Measurements from ENCODE around the gene WWOX. TPM values are rescaled to one million over a fixed set of nuclear protein-coding genes. Genes with fewer than 3 reads are reported as not detected.

The WWOX gene
- total RNA-seq, 1 donor from 2014 or later, result 11.2 TPM

GRCh38 chr16:78877114-78877655, 777.7 kb downstream of the WWOX start:
- no peak for ATAC-seq

GRCh38 chr16:78878570-78878969, 779.1 kb downstream of the WWOX start:
- no peak for ATAC-seq

GRCh38 chr16:78879011-78879410, 779.6 kb downstream of the WWOX start:
- ATAC-seq, result no peak

GRCh38 chr16:78882150-78882549, 782.7 kb downstream of the WWOX start:
- no peak for ATAC-seq

GRCh38 chr16:78882751-78883150, 783.3 kb downstream of the WWOX start:
- no peak for ATAC-seq

- ATAC-seq, result no peak
Measured at GRCh38 chr16:78884204-78884603, 784.8 kb downstream of the WWOX start.

- ATAC-seq, result no peak
Measured at GRCh38 chr16:78889346-78889745, 789.9 kb downstream of the WWOX start.

GRCh38 chr16:78890373-78890895, 791.0 kb downstream of the WWOX start:
- ATAC-seq, result no peak

GRCh38 chr16:78892951-78893733, 793.7 kb downstream of the WWOX start:
- ATAC-seq, result no peak

- ATAC-seq, result no peak
Measured at GRCh38 chr16:78894886-78895285, 795.4 kb downstream of the WWOX start.

- no peak for ATAC-seq
Measured at GRCh38 chr16:78895681-78896080, 796.2 kb downstream of the WWOX start.

GRCh38 chr16:78896280-78896679, 796.8 kb downstream of the WWOX start:
- ATAC-seq, result no peak

- no peak for ATAC-seq
Measured at GRCh38 chr16:78897299-78897698, 797.8 kb downstream of the WWOX start.

GRCh38 chr16:78900044-78900811, 800.8 kb downstream of the WWOX start:
- ATAC-seq, result no peak

- ATAC-seq, result no peak
Measured at GRCh38 chr16:78900966-78901365, 801.5 kb downstream of the WWOX start.

GRCh38 chr16:78902321-78902720, 802.9 kb downstream of the WWOX start:
- no peak for ATAC-seq

GRCh38 chr16:78903237-78903636, 803.8 kb downstream of the WWOX start:
- ATAC-seq, result no peak

- ATAC-seq, result no peak
Measured at GRCh38 chr16:78903843-78904242, 804.4 kb downstream of the WWOX start.

- no peak for ATAC-seq
Measured at GRCh38 chr16:78906135-78906534, 806.7 kb downstream of the WWOX start.

GRCh38 chr16:78909226-78909625, 809.8 kb downstream of the WWOX start:
- no peak for ATAC-seq

- ATAC-seq, result no peak
Measured at GRCh38 chr16:78915811-78916345, 816.4 kb downstream of the WWOX start.

GRCh38 chr16:78916928-78917545, 817.6 kb downstream of the WWOX start:
- ATAC-seq, result no peak
